Neutrophil (primary cell): ENCODE data around the gene PYCR2.

ENCODE experiments used
- H3K27ac ChIP-seq: fragments of 200-600 bp; sonication (generic); 2 replicates; pipeline ENCODE4 v1.5.1; 2016; ENCODE audit warnings: mild to moderate bottlenecking, moderate library complexity
- H3K27me3 ChIP-seq: fragments of 200-600 bp; sonication (generic); 2 replicates; pipeline ENCODE4 v1.6.0; 2016; ENCODE audit warnings: mild to moderate bottlenecking
- H3K36me3 ChIP-seq: fragments of 200-600 bp; sonication (generic); 2 replicates; pipeline ENCODE4 v1.5.1; 2017
- H3K4me1 ChIP-seq, 2 experiments: fragments of 200-600 bp in 1 of 2; sonication (generic) in 1 of 2; 1 replicate in 1 of 2; 2 replicates in 1 of 2; pipeline versions ENCODE4 v1.5.1 to v1.6.1; 2013 to 2016; ENCODE audit warnings: low read depth in 1 of 2, low read length in 1 of 2, mild to moderate bottlenecking in 1 of 2, moderate library complexity in 1 of 2; ENCODE audit not compliant: control insufficient read depth in 1 of 2, insufficient read depth in 1 of 2
- H3K4me3 ChIP-seq, 2 experiments: fragments of 200-600 bp in 1 of 2; sonication (generic) in 1 of 2; 1 replicate in 1 of 2; 2 replicates in 1 of 2; pipeline ENCODE4 v1.5.1; 2013 to 2016; ENCODE audit warnings: low read depth in 1 of 2, low read length in 1 of 2, mild to moderate bottlenecking in 1 of 2, moderate library complexity in 1 of 2
- H3K9me3 ChIP-seq: fragments of 200-600 bp; sonication (generic); 2 replicates; pipeline ENCODE4 v1.5.1; 2016
- CTCF ChIP-seq: fragments of 200-600 bp; sonication (generic); IDR thresholded peaks from 2 replicates; pipeline ENCODE4 v1.5.1; 2016; ENCODE audit warnings: antibody characterized with exemption

Gene PYCR2

GRCh38 chr1:225945564-225945963, 21.5 kb upstream of the PYCR2 start:
- no peak for TF ChIP-seq CTCF
- Histone ChIP-seq H3K4me1 (peaks cover 4 to 7% of the 10 kb centered on the region in 2 experiments), H3K27me3 (no peaks in the 10 kb centered on the region), H3K36me3 (no peaks in the 10 kb centered on the region), H3K4me3 (no peak overlapping the region), H3K9me3 (no peaks in the 10 kb centered on the region), H3K27ac (no peak overlapping the region)

DNA sequence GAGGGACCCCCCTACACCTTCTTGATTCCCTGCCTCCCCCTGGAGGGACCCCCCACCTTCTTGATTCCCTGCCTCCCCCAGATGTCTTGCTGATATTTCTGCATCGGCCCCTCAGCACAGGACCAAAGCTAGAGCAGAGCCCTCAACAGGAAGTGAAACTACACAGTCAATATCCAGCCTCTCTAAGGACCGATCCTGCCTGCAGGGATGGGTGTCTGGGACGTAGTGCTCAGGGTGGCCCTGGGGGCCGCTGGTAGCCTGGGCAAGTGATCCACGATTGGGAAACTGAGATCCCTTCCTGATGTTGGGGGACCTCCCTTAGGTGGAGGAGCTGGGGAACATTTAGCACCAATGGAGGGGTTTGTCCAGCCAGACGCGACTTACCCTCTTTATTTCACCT, 20.9 kb upstream of the PYCR2 start:
- no peak overlapping the region for H3K4me3 ChIP-seq
- no peak for TF ChIP-seq CTCF
- no peaks in the 10 kb centered on the region for H3K9me3 ChIP-seq
- peaks cover 2% of the 10 kb centered on the region for H3K27me3 ChIP-seq
- H3K27ac ChIP-seq = no peak overlapping the region
- H3K4me1 ChIP-seq = peaks cover 4 to 7% of the 10 kb centered on the region in 2 experiments
- no peaks in the 10 kb centered on the region for H3K36me3 ChIP-seq

- Histone ChIP-seq H3K4me3 (no peak overlapping the region), H3K27me3 (peaks cover 8% of the 10 kb centered on the region), H3K9me3 (no peaks in the 10 kb centered on the region), H3K27ac (no peak overlapping the region), H3K4me1 (peaks cover 4 to 7% of the 10 kb centered on the region in 2 experiments), H3K36me3 (no peaks in the 10 kb centered on the region)
- TF ChIP-seq CTCF = no peak
Measured at GRCh38 chr1:225944387-225944786, 20.3 kb upstream of the PYCR2 start.

- Histone ChIP-seq H3K4me3 (no peak overlapping the region), H3K36me3 (no peaks in the 10 kb centered on the region), H3K27ac (no peak overlapping the region), H3K9me3 (no peaks in the 10 kb centered on the region), H3K4me1 (peaks cover 4 to 7% of the 10 kb centered on the region in 2 experiments), H3K27me3 (peaks cover 15% of the 10 kb centered on the region)
- TF ChIP-seq CTCF = no peak
Measured at GRCh38 chr1:225943582-225943981, 19.5 kb upstream of the PYCR2 start.

- H3K4me3 ChIP-seq = no peak overlapping the region
- TF ChIP-seq CTCF = no peak
- no peaks in the 10 kb centered on the region for H3K9me3 ChIP-seq
- H3K36me3 ChIP-seq = no peaks in the 10 kb centered on the region
- peaks cover 15% of the 10 kb centered on the region for H3K27me3 ChIP-seq
- no peak overlapping the region for H3K27ac ChIP-seq
- peaks cover 4 to 7% of the 10 kb centered on the region in 2 experiments for H3K4me1 ChIP-seq
Measured at GRCh38 chr1:225942574-225942973, 18.5 kb upstream of the PYCR2 start.

DNA sequence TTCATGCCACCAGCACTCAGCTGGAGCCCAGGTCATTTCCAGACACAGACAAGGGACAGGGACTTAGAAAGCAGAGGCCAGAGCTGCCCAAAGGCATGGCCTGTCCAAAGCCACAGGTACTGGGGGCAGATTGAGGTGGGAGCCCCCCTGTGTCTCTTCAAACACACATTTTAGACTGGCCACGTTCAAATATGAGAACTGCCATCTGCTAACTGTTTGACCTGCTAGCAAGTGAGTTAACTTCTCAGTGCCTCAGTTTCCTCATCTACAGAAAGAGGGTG, 17.8 kb upstream of the PYCR2 start:
- no peak for TF ChIP-seq CTCF
- Histone ChIP-seq H3K27me3 (peaks cover 15% of the 10 kb centered on the region), H3K36me3 (no peaks in the 10 kb centered on the region), H3K9me3 (no peaks in the 10 kb centered on the region), H3K27ac (no peak overlapping the region), H3K4me3 (no peak overlapping the region), H3K4me1 (peaks cover 4 to 7% of the 10 kb centered on the region in 2 experiments)
